RPMI8226 (cell line): Measurements from ENCODE around the gene RAB40C.

ENCODE experiments used
- DNase-seq: peaks from one replicate; pipeline ENCODE4 v3.0.0-alpha.2; 2015

RAB40C gene

DNA sequence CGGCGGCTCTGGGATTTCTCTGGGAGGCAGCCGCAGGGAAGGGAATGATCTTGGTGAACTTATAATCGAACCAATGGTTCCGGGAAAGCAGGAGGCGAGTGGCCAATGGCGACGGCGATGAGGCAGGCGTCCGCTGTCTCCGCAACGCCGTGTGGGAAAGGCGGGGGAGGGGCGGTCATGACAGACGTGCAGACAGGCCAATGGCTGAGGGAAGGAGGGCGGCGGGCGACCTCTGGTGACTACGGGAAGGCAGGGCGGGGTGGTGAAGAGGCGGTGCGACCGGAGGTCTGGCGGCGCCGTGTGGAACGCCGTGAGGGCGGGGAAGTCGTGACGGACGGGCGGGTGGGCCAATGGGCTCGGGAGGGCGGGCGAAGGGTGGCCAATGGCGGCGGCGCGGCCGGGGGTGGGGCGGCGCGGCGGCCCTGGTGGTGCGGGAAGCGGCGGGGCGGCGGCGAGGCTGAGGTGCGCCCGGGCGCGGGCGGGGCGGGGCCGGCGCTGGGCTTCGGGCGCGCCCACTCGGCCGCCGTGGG lies at the start of gene RAB40C:
Gene RAB40C (plus strand): TSS at position 409 of the 530 bp plus-strand sequence. CDS start 226 bp downstream, outside the sequence.
- DNase-seq = peak; percentile 100

- DNase-seq = no peak
Observed at GRCh38 chr16:540645-541340, 49.1 kb upstream of the RAB40C start.

DNA sequence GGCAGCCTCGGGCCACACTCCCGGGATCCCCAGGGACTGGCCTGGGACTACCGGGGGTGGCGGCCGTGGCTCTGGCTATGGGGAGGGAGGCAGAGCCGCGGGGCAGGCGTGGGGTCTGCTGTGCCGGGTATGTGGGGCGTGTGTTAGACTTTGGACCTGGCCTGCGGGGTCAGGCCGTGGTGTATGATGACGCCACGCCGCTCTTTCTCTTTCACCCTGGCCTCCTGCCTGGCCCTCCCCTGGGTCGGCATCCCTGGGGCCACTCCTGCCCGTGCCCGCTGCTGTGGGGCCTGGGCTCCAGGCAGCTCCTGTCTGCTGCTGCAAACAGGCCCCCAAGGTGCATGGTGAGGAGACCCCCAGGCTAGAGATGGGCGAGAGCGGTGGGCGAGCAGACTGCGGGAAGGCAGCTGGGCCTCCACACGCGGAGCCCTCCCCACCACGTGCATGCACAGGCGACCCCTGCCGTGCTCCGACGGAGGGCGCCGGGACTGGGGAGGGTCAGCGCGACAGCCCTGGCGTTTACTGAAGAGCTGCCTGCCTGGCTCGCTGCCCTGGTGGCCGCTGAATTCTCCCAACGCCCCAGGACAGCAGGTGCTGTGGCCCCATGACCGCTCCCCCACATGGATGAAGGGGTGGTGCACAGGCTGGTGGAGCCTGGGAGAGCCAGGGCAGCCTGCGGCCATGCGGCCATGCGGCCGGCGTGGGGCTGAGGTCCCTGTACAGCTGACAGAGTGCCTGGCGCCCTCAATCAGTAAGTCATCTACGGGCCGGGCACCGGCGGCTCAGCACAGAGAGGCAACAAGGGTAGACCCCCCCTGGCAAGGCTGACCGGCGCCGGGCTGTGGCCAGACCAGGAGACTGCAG lies 46.3 kb upstream of the RAB40C start:
- no peak for DNase-seq

DNA sequence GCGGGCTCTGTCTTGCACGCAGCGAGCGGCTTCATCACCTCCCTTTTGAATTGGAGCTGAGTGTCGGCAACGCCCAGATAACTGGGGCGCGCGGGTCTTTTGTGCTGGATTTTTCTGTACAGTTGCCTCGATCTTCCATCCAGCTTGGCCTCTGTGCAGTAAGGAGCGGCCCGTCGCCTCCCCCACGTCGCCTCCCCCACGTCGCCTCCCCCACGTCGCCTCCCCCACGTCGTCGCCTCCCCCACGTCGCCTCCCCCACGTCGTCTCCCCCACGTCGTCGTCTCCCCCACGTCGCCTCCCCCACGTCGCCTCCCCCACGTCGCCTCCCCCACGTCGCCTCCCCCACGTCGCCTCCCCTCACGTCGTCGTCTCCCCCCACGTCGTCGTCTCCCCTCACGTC lies 45.3 kb upstream of the RAB40C start:
- DNase-seq = no peak

GRCh38 chr16:546909-547770 lies 42.7 kb upstream of the RAB40C start:
- DNase-seq = no peak

DNA sequence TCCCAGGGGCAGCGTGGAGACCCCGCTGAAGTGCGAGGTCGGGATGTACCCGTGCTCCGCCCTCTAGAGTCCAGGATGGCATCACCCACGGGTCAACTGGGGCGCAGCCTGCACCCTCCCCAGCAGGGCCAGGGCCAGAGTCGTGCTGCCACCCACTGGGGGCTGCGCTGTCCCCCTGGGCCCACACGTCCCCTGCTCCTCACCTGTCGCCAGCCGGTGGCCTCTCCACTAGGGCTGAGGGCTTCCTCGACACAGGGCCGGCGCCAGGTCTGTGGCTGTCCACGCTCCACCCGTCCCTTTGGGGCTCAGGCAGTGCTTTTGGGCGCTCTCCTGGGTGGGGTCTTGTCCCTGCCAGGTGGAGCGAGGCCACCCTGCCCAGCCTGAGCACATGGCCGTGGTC lies 41.3 kb upstream of the RAB40C start:
- no peak for DNase-seq

- DNase-seq = no peak
Observed at GRCh38 chr16:549544-550263, 40.2 kb upstream of the RAB40C start.

DNA sequence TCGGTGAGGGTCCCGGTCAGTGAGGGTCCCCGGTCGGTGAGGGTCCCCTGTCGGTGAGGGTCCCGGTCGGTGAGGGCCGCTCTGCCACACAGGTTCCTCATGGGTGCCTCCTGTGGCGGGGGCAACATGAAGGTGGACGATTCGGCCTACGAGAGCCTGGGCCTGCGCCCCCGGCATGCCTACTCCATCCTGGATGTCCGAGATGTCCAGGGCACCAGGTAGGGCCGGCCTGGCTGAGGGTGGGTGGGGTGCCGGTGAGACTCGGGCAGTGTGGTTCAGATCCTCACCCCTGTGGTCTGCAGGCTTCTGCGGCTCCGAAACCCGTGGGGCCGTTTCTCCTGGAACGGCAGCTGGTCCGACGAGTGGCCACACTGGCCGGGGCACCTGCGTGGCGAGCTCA lies 38.7 kb upstream of the RAB40C start:
- no peak for DNase-seq

GRCh38 chr16:552171-552570 lies 37.7 kb upstream of the RAB40C start:
- no peak for DNase-seq

- DNase-seq = no peak
Observed at GRCh38 chr16:553601-554296, 36.1 kb upstream of the RAB40C start.

DNA sequence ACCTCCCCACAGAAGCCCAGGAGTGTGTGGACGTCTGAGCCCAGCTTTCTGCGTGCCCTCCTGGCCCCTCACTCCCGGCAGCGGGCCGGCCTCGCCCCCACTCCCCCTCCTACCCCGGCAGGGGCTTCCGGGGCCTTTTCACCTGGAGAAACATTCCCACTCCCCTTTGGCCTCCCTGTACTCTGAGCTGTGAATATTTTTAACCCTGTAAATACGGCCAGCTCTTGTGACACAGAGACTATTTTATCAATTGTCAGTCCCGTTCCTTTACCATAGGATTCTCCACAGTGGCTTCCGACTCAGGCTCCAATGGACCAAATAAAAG lies 35.6 kb upstream of the RAB40C start:
- DNase-seq = no peak

DNA sequence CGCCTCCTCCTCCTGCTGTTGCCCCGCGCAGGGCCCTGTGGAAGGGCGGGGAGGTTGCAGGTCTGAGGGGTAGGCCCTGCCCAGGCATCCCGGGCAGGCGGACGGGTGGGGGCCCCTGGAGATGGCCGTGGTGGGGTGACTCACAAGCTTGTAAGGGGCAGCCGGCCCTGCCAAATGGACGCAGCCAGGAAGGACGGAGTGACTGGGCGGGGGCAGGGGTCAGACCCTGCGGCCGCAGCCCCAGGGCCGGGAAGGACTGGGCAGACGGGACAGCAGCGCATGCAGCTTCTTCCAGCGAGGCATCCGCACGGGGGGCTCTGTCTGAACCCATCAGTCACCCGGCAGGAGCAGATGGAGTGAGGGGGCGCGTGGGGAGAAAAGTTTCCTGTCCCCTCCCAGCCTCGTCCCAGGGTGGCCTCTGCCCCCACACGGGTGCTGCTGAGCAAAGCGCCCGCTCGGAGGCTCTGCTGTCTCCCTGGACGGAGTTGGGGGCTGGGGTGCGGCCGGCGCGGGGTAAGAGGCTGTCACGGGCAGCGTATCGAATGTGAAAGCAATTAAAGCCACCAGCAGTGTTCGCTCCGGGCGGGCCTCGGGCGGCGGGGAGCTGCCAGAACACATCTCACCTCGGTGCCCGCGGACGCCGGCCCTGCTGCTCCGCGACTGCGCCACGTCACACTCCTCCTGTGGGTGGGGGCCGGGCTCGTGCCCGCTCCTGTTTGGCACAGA lies 35.1 kb upstream of the RAB40C start:
- no peak for DNase-seq

DNA sequence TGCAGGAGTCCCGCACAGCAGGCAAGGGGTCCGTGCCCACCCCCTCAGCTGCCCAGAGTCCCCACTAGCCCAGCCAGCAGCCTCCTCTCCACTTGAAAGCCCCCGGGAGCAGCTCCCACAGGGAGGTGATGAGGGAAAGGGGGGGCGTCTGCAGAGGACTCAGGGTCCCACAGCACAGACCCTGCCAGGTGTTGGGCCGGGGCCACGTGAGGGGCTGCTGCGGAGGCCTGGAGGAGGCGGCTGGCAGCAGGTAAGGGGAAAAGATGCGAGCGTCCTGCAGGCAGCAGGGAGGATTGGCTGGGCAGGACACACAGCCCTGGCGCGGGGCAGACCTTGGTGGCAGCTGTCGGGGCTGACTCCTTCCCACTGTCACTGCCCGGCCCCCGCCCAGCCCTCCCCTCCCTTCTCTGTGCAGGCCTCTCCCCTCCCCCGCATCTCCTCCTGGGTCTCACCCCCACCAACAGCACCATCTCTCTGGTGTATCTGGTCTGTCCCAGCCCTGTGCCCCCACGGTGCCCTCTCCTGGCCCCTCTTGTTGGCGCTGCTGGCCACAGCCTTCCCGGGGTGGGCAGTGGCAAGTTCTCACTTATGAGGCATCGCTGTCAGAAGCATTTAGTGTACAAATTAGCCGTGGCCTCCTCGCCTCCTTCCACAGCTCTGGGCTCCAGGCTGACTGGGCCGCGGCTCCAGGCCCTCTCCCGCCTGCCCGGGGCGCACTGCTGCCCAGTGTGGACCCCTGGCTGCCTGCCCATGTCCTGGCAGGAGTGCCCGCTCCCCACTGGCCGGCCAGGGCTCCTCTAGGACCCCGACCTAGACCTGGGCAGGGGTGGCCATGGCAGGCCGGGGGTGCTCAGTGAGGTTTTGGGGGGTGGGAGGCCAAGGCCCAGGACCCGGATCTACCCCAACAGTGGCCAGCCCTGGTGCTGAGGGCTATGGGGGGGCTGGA lies 34.1 kb upstream of the RAB40C start:
- no peak for DNase-seq

DNA sequence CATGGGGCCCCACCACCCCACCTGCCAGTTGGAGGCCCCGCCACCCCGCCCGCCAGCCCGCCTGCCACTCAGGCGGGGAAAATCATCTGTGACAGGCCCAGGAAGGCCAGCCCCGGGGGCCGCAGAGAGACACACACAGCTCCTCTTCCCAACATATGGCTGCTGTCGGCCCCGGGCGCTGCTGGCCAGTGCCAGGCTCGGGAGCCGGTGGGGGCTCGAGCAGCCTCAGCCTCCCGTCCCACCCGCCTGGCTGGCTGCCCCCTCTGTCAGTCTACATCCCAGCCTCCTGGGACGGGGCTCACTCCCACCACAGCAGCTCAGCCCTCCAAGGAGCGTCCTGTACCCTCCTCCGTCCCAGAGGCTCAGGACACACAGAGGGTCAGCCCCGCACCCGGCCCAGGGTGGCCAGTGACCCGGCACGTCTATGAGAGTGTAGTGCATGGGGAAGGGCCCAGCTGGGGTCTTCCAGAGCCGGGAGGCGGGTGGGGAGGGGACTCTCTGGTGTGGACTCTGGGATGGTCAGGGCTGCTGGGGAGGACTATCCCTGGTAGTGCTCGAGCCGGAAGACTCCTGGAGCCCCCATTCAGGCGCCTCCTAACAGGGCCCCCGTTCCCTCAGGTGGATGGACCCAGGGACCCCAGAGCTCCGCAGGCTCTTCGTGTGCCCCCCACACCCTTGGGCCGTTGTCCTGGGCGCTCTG lies 33.2 kb upstream of the RAB40C start:
- no peak for DNase-seq

GRCh38 chr16:557463-558297 lies 32.2 kb upstream of the RAB40C start:
- no peak for DNase-seq

GRCh38 chr16:558298-559020 lies 31.4 kb upstream of the RAB40C start:
- DNase-seq = no peak

GRCh38 chr16:559021-559380 lies 30.9 kb upstream of the RAB40C start:
- no peak for DNase-seq
